ENCODE results near the gene PHOX2A.
"Not testable (repeated sequence)": the region's sequence is repeated elsewhere in the genome, so short reads cannot be mapped to it uniquely, and the experiment has no call there.

The PHOX2A gene

DNA sequence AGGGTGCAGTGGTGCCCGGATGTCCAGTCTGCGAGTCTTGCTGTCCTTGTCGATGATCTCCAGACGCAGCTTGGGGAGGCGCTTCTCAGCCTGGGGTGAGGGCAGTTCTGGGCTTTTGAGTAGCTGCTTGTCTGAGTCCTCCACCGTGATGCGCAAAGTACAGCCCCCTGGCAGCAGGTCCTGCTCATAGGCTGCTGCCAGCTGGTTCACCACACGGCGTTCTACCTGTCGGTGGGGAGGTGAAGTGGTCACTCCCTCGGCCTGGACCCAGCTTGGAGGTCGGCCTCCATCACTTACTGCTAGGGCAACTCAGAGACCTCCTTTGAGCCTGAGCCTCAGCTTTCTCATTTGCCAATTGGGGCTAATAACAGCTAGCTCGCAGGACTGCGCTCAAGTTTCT lies 49.4 kb upstream of the PHOX2A start:
- Histone ChIP-seq H3K36me3 (ENCODE audit: control insufficient read depth in 2 of 2, insufficient read depth in 1 of 2, low read length in 2 of 2) (peaks cover 0 to 56% of the 10 kb centered on the region in 2 experiments; a peak in 1 of 3 replicates), H3K9me3 (ENCODE audit: control insufficient read depth, insufficient read depth, low read depth, low read length) (no peaks in the 10 kb centered on the region), H3K4me3 (ENCODE audit: low read depth, low read length) (no peak overlapping the region), H3K27ac (ENCODE audit: extremely low read depth, low read depth, low read length) (no peak overlapping the region), H3K4me1 (ENCODE audit: control insufficient read depth, insufficient read depth, low read length) (no peaks in the 10 kb centered on the region)
- ChIA-PET POLR2A (no interaction called here), CTCF (interaction anchor here (0.6 to 1.5 kb wide), 3 partner anchors 14 to 138 kb away, joined by 3 to 4 read pairs (median 3); no protein-coding TSS in a partner anchor)
- TF ChIP-seq ZNF549 (tag by site-specific recombination; IDR thresholded peaks at IDR 0.05), result no peak
- TF ChIP-seq ZNF16 (tag by site-specific recombination; IDR thresholded peaks at IDR 0.05; ENCODE audit: low read depth), result no peak
- TF ChIP-seq ZNF248 (tag by site-specific recombination; IDR thresholded peaks at IDR 0.05), result no peak
- TF ChIP-seq ZBTB8A (tag by site-specific recombination; IDR thresholded peaks at IDR 0.05), result no peak
- TF ChIP-seq ZNF777 (tag by site-specific recombination; IDR thresholded peaks at IDR 0.05; ENCODE audit: borderline replicate concordance), result no peak
- TF ChIP-seq ZBTB20 (tag by site-specific recombination; IDR thresholded peaks at IDR 0.05), result no peak
- TF ChIP-seq ZNF366 (tag by site-specific recombination; conservative IDR thresholded peaks at IDR 0.05), result no peak
- TF ChIP-seq SP2 (tag by site-specific recombination; IDR thresholded peaks at IDR 0.05), result no peak
- no peak for TF ChIP-seq ZNF140 (tag by site-specific recombination; IDR thresholded peaks at IDR 0.05)
- no peak for TF ChIP-seq ZNF311 (tag by site-specific recombination; IDR thresholded peaks at IDR 0.05; ENCODE audit: borderline replicate concordance)
- TF ChIP-seq KLF10 (tag by site-specific recombination; IDR thresholded peaks at IDR 0.05), result no peak
- no peak for TF ChIP-seq ZNF433 (tag by site-specific recombination; IDR thresholded peaks at IDR 0.05; ENCODE audit: low read depth)
- no peak for TF ChIP-seq ZNF266 (tag by site-specific recombination; IDR thresholded peaks at IDR 0.05; ENCODE audit: low read depth)
- TF ChIP-seq, protein P1, sequence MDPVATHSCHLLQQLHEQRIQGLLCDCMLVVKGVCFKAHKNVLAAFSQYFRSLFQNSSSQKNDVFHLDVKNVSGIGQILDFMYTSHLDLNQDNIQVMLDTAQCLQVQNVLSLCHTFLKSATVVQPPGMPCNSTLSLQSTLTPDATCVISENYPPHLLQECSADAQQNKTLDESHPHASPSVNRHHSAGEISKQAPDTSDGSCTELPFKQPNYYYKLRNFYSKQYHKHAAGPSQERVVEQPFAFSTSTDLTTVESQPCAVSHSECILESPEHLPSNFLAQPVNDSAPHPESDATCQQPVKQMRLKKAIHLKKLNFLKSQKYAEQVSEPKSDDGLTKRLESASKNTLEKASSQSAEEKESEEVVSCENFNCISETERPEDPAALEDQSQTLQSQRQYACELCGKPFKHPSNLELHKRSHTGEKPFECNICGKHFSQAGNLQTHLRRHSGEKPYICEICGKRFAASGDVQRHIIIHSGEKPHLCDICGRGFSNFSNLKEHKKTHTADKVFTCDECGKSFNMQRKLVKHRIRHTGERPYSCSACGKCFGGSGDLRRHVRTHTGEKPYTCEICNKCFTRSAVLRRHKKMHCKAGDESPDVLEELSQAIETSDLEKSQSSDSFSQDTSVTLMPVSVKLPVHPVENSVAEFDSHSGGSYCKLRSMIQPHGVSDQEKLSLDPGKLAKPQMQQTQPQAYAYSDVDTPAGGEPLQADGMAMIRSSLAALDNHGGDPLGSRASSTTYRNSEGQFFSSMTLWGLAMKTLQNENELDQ (tag by site-specific recombination; IDR thresholded peaks at IDR 0.05; ENCODE audit: low read depth), result no peak
- TF ChIP-seq ZNF214 (tag by site-specific recombination; IDR thresholded peaks at IDR 0.05; ENCODE audit: borderline replicate concordance), result no peak
- TF ChIP-seq, protein P2, sequence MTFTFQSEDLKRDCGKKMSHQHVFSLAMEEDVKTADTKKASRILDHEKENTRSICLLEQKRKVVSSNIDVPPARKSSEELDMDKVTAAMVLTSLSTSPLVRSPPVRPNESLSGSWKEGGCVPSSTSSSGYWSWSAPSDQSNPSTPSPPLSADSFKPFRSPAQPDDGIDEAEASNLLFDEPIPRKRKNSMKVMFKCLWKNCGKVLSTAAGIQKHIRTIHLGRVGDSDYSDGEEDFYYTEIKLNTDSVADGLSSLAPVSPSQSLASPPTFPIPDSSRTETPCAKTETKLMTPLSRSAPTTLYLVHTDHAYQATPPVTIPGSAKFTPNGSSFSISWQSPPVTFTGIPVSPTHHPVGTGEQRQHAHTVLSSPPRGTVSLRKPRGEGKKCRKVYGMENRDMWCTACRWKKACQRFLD (tag by site-specific recombination; IDR thresholded peaks at IDR 0.05), result no peak

DNA sequence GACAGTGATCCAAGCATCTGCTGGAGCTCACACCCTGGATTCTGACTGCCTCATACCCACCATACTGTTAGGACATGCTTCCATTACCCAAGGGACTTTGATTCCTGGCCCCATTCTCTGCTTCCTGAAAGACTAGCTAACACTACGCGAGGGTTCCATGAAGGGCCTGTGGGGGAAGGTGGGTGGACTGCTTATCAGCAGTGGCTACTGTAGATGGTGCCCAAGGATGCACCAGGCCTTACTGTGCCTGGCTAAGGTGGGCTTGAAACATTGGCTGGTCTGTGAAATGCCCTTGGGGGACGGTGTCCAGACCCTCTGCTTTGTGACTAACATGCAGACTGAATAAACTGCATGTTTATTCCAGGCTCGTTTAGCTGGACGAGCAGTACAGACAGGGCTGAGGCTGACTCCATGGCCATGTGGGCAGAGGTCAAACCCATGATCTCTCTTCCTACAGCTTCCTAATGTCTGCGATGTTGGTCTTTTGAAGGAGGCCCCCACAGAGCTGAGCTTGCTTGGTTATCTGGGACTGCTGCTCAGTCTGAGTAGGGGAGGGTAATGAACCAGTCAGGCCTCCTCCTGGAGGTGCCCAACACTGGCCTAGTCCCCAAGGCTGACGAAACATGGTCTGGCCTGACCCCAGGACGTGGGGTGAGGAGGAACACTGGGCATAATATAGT lies 48.3 kb upstream of the PHOX2A start:
- Histone ChIP-seq H3K27ac (ENCODE audit: extremely low read depth, low read depth, low read length) (no peak overlapping the region), H3K4me1 (ENCODE audit: control insufficient read depth, insufficient read depth, low read length) (no peaks in the 10 kb centered on the region), H3K9me3 (ENCODE audit: control insufficient read depth, insufficient read depth, low read depth, low read length) (no peaks in the 10 kb centered on the region), H3K36me3 (ENCODE audit: control insufficient read depth in 2 of 2, insufficient read depth in 1 of 2, low read length in 2 of 2) (peaks cover 0 to 49% of the 10 kb centered on the region in 2 experiments; a peak in 1 of 3 replicates), H3K4me3 (ENCODE audit: low read depth, low read length) (no peak overlapping the region)
- TF ChIP-seq SALL2 (tag by site-specific recombination; IDR thresholded peaks at IDR 0.05; ENCODE audit: borderline replicate concordance), result no peak
- CTCF ChIA-PET, result interaction anchor here (0.6 to 3.2 kb wide), 6 partner anchors 8 to 138 kb away, joined by 3 to 18 read pairs (median 4); no protein-coding TSS in a partner anchor
- POLR2A ChIA-PET, result interaction anchor here (0.6 kb wide), 1 partner anchor 143 kb away, joined by 4 read pairs; no protein-coding TSS in a partner anchor

DNA sequence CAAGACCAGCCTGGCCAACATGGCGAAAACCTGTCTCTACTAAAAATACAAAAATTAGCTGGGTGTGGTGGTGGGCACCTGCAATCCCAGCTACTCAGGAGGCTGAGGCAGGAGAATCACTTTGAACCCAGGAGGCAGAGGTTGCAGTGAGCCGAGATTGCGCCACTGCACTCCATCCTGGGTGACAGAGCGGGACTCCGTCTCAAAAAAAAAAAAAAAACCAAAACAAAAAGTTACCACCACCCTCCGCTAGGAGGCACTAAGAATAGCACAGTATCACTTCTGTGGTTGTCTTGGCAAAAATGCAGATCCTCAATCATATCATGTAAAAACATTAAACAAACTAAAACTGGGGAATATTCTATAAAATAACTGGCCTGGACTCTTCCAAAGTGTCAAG lies 46.8 kb upstream of the PHOX2A start:
- H3K9me3 ChIP-seq (ENCODE audit: control insufficient read depth, insufficient read depth, low read depth, low read length); H3K27ac ChIP-seq (ENCODE audit: extremely low read depth, low read depth, low read length); H3K4me1 ChIP-seq (ENCODE audit: control insufficient read depth, insufficient read depth, low read length); POLR2A ChIA-PET; H3K4me3 ChIP-seq (ENCODE audit: low read depth, low read length): not testable (repeated sequence)
- CTCF ChIA-PET, result interaction anchor here (3.0 to 3.2 kb wide), 2 partner anchors 124 to 140 kb away, joined by 18 to 19 read pairs; no protein-coding TSS in a partner anchor
- peaks cover 0 to 34% of the 10 kb centered on the region in 2 experiments; a peak in 1 of 3 replicates for H3K36me3 ChIP-seq (ENCODE audit: control insufficient read depth in 2 of 2, insufficient read depth in 1 of 2, low read length in 2 of 2)

Measured in HEK293 (cell line).